Endothelial cell of umbilical vein (primary cell): ENCODE measurements around the gene NANOGP8. TPM values are rescaled to one million over a fixed set of nuclear protein-coding genes. Genes with fewer than 3 reads are reported as not detected.

ENCODE experiments used
- BruUV-seq: library from RNA; stranded (reverse); fragments of 400-500 nt; replicated peaks from 2 replicates; lab custom pipeline; 2021; lab: Mats Ljungman, UMichigan
- CTCF ChIA-PET: fragments of 300-600, 350-600 bp; sonication (Branson Sonifier 250); formaldehyde crosslinking; loops from one replicate; lab custom pipeline; 2021; ENCODE audit warnings: antibody characterized with exemption, inconsistent platforms; lab: Charles Lee
- POLR2A ChIA-PET: fragments of 300-600, 350-600 bp; sonication (Branson Sonifier 250); formaldehyde crosslinking; loops from one replicate; lab custom pipeline; 2021; ENCODE audit warnings: antibody characterized with exemption, inconsistent platforms; lab: Charles Lee
- DNase-seq: peaks from one replicate; pipeline ENCODE4 v3.0.0-alpha.2; 2011; ENCODE audit warnings: low read depth, low spot score
- FAIRE-seq: peaks from 2 replicates; lab custom pipeline; 2011; peaks lifted over from hg19 to GRCh38; lab: Jason Lieb, UNC
- H2AFZ ChIP-seq: 2 replicates; pipeline ENCODE4 v1.6.0; 2012; ENCODE audit warnings: low read depth, low read length, control low read depth, inconsistent platforms
- H3K27ac ChIP-seq: 2 replicates; pipeline ENCODE4 v1.5.1; 2011; ENCODE audit warnings: low read depth, mild to moderate bottlenecking, control low read depth, low read length, moderate library complexity; ENCODE audit not compliant: insufficient read depth
- H3K27me3 ChIP-seq, 2 experiments: 2 replicates each; pipeline versions ENCODE4 v1.6.0 to v1.6.1; 2011; ENCODE audit warnings: low read length in 2 of 2, mixed read lengths in 1 of 2; ENCODE audit not compliant: control insufficient read depth in 2 of 2, insufficient read depth in 2 of 2
- H3K36me3 ChIP-seq, 2 experiments: 2 replicates in 1 of 2; 3 replicates in 1 of 2; pipeline ENCODE4 v1.5.1; 2011; ENCODE audit warnings: low read length in 2 of 2, mild to moderate bottlenecking in 1 of 2, moderate library complexity in 1 of 2; ENCODE audit not compliant: control insufficient read depth in 2 of 2, insufficient read depth in 2 of 2; ENCODE audit errors: extremely low read depth in 1 of 2
- H3K4me1 ChIP-seq: 3 replicates; pipeline ENCODE4 v1.5.1; 2011; ENCODE audit warnings: mild to moderate bottlenecking, low read length; ENCODE audit not compliant: control insufficient read depth, insufficient read depth; ENCODE audit errors: extremely low read depth
- H3K4me2 ChIP-seq: 2 replicates; pipeline ENCODE4 v1.6.1; 2011; ENCODE audit warnings: low read length, control low read depth, mixed read lengths; ENCODE audit not compliant: insufficient read depth
- H3K4me3 ChIP-seq, 3 experiments: fragments of 200-600 bp in 1 of 3; sonication (generic), shearing (Covaris generic) in 1 of 3; replicated peaks in 1 of 3; 2 replicates each; pipeline ENCODE4 v1.5.1; 2011 to 2016; ENCODE audit warnings: control low read depth in 3 of 3, low read length in 3 of 3, mild to moderate bottlenecking in 2 of 3, inconsistent platforms in 1 of 3, low read depth in 1 of 3, moderate library complexity in 1 of 3; ENCODE audit not compliant: insufficient read depth in 1 of 3
- H3K79me2 ChIP-seq: 2 replicates; pipeline ENCODE4 v1.6.0; 2012; ENCODE audit warnings: low read length, inconsistent platforms; ENCODE audit not compliant: control insufficient read depth, insufficient read depth
- H3K9ac ChIP-seq: replicated peaks from 2 replicates; pipeline ENCODE3; 2011; ENCODE audit warnings: low read length, control low read depth; ENCODE audit not compliant: insufficient read depth; ENCODE audit errors: extremely low read depth
- H3K9me1 ChIP-seq: replicated peaks from 3 replicates; pipeline ENCODE4 v1.6.0; 2011; ENCODE audit warnings: mild to moderate bottlenecking, low read length; ENCODE audit not compliant: control insufficient read depth, insufficient read depth; ENCODE audit errors: extremely low read depth
- H3K9me3 ChIP-seq: replicated peaks from 2 replicates; pipeline ENCODE4 v1.5.1; 2012; ENCODE audit warnings: low read length, inconsistent platforms; ENCODE audit not compliant: control insufficient read depth, insufficient read depth
- H4K20me1 ChIP-seq: replicated peaks from 2 replicates; pipeline ENCODE3; 2011; ENCODE audit warnings: mild to moderate bottlenecking, low read length; ENCODE audit not compliant: control insufficient read depth, insufficient read depth; ENCODE audit errors: extremely low read depth
- EZH2 ChIP-seq: IDR thresholded peaks from 2 replicates; pipeline ENCODE4 v1.6.1; 2012; ENCODE audit warnings: borderline replicate concordance, low read depth, mild to moderate bottlenecking, moderate library complexity, low read length, inconsistent platforms; ENCODE audit not compliant: severe bottlenecking
- FOS ChIP-seq: IDR thresholded peaks from 2 replicates; pipeline ENCODE4 v1.6.1; 2011; ENCODE audit warnings: mild to moderate bottlenecking, low read length, moderate library complexity, borderline replicate concordance; ENCODE audit not compliant: insufficient read depth
- GATA2 ChIP-seq: IDR thresholded peaks from 2 replicates; pipeline ENCODE4 v1.7.0; 2011; ENCODE audit warnings: low read depth, mild to moderate bottlenecking, moderate library complexity, mixed read lengths, low read length; ENCODE audit not compliant: insufficient read length, insufficient read depth
- JUN ChIP-seq: IDR thresholded peaks from 2 replicates; pipeline ENCODE4 v1.6.1; 2011; ENCODE audit warnings: borderline replicate concordance, low read depth; ENCODE audit not compliant: insufficient read length, insufficient read depth
- MAX ChIP-seq: IDR thresholded peaks from 2 replicates; pipeline ENCODE4 v1.6.1; 2011; ENCODE audit not compliant: insufficient read depth, insufficient read length
- MYC ChIP-seq: IDR thresholded peaks from one replicate; pipeline ENCODE4 v1.6.1; 2011; ENCODE audit warnings: mild to moderate bottlenecking, low read depth, low read length
- POLR2A ChIP-seq: IDR thresholded peaks from 2 replicates; pipeline ENCODE4 v1.6.1; 2012; ENCODE audit warnings: low read depth, mild to moderate bottlenecking, control low read depth, low read length
- POLR2AphosphoS5 ChIP-seq: IDR thresholded peaks from 2 replicates; pipeline ENCODE4 v1.6.1; 2012; ENCODE audit warnings: low read depth, mild to moderate bottlenecking, control low read depth, low read length, moderate library complexity; ENCODE audit not compliant: insufficient read depth
- dilution Hi-C: fragments of 300-500 bp; cut with MboI; formaldehyde crosslinking; loops from one replicate; pipeline ENCODE4 v1.15.0; 2019; ENCODE audit warnings: low sequenced_read_pairs; ENCODE audit not compliant: extremely low pct_ligation_motif_present
- intact Hi-C: fragments of 100-400 bp; cut with micrococcal nuclease; formaldehyde crosslinking; loops from one replicate; pipeline ENCODE4 v1.10.0; 2022
- polyA plus RNA-seq, 4 experiments: library from polyadenylated mRNA; depleted of rRNA in 3 of 4; stranded (reverse) in 3 of 4; unstranded in 1 of 4; fragments of >200 nt; gene quantifications; 2 replicates each; pipeline versions ENCODE4 v1.2.1 to v1.2.3, GENCODE V29; 2011 to 2012; ENCODE audit warnings: missing spikeins in 1 of 4
- total RNA-seq: library from RNA; stranded (reverse); gene quantifications from 2 replicates; pipeline ENCODE4 v1.2.3, GENCODE V29; 2021
- TF ChIP-seq, protein P1 (sequence below), 2 donors: IDR thresholded peaks; 1 replicate in 1 of 2; 2 replicates in 1 of 2; pipeline ENCODE4 v1.5.1; 2011; ENCODE audit warnings: low read length in 2 of 2, mild to moderate bottlenecking in 2 of 2, moderate library complexity in 2 of 2, control low read depth in 1 of 2, inconsistent platforms in 1 of 2, low read depth in 1 of 2; ENCODE audit not compliant: insufficient read depth in 1 of 2; ENCODE audit errors: extremely low read depth in 1 of 2

The NANOGP8 gene
- total and polyA plus RNA-seq, 2 donors (not counting 3 experiments of a cell fraction or from before 2014, with no cell fraction given): not detected

- ChIA-PET POLR2A (no interaction called here), CTCF (no interaction called here)
- Histone ChIP-seq H3K9me3 (no peaks in the 10 kb centered on the region), H3K9me1 (no peaks in the 10 kb centered on the region), H3K4me3 (no peak overlapping the region), H4K20me1 (no peaks in the 10 kb centered on the region), H2AFZ (no peak overlapping the region), H3K36me3 (no peaks in the 10 kb centered on the region), H3K9ac (no peak overlapping the region), H3K79me2 (no peaks in the 10 kb centered on the region), H3K27ac (no peak overlapping the region), H3K27me3 (peaks cover 0 to 2% of the 10 kb centered on the region in 2 experiments), H3K4me2 (no peak overlapping the region), H3K4me1 (no peaks in the 10 kb centered on the region)
- dilution Hi-C loops (no loop called here), intact Hi-C loops (no loop called here)
- no TSS peak for BruUV-seq
- no peak for TF ChIP-seq GATA2
- TF ChIP-seq POLR2AphosphoS5: no peak
- TF ChIP-seq MYC: no peak
- no peak for TF ChIP-seq MAX
- no peak for DNase-seq
- no peak for FAIRE-seq
These were observed 16.2 kb upstream of the NANOGP8 start for GRCh38 chr15:35101335-35101734.

DNA sequence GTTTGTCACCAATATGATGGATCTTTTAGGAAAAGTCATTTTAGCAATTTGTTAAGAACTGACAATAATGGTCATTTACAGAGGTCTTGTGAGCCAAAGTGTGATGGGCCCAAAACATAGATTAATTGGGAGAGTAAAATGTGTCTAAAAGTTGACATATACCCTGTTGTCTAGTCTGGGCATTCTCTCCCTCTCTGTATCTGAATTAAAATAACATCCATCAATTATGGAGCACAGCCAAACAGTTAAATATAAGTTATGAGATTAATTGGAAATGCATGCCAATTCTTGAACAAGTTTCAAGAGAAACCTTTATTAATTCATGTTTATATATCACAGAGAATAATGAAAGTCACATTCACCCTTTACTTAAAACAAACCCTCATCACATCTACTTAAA, 13.6 kb upstream of the NANOGP8 start:
- BruUV-seq: no TSS peak
- no peak for DNase-seq
- ChIA-PET CTCF (no interaction called here), POLR2A (no interaction called here)
- no peaks in the 10 kb centered on the region for H3K9me1 ChIP-seq
- no peak overlapping the region for H3K4me3 ChIP-seq
- H3K4me2 ChIP-seq: no peak overlapping the region
- no peak overlapping the region for H3K27ac ChIP-seq
- no peaks in the 10 kb centered on the region for H3K79me2 ChIP-seq
- H3K9ac ChIP-seq: no peak overlapping the region
- dilution Hi-C loops (no loop called here), intact Hi-C loops (no loop called here)
- no peaks in the 10 kb centered on the region for H3K9me3 ChIP-seq
- no peaks in the 10 kb centered on the region for H3K4me1 ChIP-seq
- no peak for TF ChIP-seq FOS
- no peak for TF ChIP-seq GATA2
- no peak for TF ChIP-seq JUN
- TF ChIP-seq POLR2A: no peak
- TF ChIP-seq MAX: no peak
- no peak for TF ChIP-seq POLR2AphosphoS5
- no peak for TF ChIP-seq EZH2
- no peak for TF ChIP-seq MYC
- TF ChIP-seq, protein P1, sequence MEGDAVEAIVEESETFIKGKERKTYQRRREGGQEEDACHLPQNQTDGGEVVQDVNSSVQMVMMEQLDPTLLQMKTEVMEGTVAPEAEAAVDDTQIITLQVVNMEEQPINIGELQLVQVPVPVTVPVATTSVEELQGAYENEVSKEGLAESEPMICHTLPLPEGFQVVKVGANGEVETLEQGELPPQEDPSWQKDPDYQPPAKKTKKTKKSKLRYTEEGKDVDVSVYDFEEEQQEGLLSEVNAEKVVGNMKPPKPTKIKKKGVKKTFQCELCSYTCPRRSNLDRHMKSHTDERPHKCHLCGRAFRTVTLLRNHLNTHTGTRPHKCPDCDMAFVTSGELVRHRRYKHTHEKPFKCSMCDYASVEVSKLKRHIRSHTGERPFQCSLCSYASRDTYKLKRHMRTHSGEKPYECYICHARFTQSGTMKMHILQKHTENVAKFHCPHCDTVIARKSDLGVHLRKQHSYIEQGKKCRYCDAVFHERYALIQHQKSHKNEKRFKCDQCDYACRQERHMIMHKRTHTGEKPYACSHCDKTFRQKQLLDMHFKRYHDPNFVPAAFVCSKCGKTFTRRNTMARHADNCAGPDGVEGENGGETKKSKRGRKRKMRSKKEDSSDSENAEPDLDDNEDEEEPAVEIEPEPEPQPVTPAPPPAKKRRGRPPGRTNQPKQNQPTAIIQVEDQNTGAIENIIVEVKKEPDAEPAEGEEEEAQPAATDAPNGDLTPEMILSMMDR (IDR thresholded peaks at IDR 0.05; ENCODE audit: extremely low read depth in 1 of 2, insufficient read depth in 1 of 2, low read depth in 1 of 2, low read length in 2 of 2): no peak
- no peak overlapping the region for H2AFZ ChIP-seq
- FAIRE-seq: no peak
- no peaks in the 10 kb centered on the region for H4K20me1 ChIP-seq
- no peaks in the 10 kb centered on the region for H3K36me3 ChIP-seq
- peaks cover 0 to 2% of the 10 kb centered on the region in 2 experiments for H3K27me3 ChIP-seq
